ENCODE measurements around the gene PHOX2B.

The PHOX2B gene

DNA sequence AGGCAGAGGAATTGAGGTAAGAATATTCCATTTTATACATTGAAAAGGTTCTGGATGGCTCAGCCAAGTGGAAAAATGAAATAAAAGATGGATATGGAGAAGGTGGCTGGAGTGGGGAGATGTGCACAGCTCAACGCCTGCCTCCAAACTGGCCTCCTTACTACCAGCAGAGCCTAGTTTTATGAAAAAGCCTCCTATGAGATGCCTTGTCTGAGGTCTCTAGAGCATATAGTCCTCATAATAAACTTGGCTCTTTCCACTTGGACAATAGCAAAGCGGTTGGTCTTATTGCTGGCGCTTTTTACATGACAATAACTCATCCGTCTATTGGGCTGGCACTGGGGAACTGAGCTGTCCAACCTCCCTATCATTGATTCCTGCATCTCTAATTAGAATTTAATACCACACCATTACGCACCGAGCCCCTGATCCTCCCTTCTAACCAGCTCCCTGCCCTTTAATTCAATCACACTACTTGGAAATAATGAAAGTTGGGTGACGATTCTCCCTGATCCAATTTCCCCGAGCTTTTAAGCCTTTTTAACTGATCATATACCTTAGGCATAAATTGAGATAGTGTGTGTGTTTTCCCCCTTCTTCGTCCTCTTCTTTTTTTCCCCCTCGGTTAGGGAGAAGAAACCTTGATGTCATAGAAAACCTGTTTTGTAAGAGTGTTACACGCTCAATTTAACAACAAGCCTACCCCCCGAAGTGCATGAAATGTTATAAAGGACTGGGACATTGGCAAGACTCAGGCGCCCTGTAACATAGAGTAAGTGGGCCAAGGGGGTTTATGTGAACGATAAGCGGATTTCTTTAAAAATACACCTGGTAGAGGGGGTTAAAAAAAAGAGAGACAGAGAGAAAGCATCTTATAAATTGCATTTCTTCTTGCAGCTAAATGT lies at the start of gene PHOX2B:
TSS of gene PHOX2B (minus strand) at position 155 of the 905 bp plus-strand sequence. CDS start at position 40, 115 bp downstream.
- DNase-seq, result no peak
- TF ChIP-seq, protein P1, sequence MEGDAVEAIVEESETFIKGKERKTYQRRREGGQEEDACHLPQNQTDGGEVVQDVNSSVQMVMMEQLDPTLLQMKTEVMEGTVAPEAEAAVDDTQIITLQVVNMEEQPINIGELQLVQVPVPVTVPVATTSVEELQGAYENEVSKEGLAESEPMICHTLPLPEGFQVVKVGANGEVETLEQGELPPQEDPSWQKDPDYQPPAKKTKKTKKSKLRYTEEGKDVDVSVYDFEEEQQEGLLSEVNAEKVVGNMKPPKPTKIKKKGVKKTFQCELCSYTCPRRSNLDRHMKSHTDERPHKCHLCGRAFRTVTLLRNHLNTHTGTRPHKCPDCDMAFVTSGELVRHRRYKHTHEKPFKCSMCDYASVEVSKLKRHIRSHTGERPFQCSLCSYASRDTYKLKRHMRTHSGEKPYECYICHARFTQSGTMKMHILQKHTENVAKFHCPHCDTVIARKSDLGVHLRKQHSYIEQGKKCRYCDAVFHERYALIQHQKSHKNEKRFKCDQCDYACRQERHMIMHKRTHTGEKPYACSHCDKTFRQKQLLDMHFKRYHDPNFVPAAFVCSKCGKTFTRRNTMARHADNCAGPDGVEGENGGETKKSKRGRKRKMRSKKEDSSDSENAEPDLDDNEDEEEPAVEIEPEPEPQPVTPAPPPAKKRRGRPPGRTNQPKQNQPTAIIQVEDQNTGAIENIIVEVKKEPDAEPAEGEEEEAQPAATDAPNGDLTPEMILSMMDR (IDR thresholded peaks at IDR 0.05), result no peak
- H3K27ac Mint-ChIP-seq, result no peak within 1 kb of the TSS
- H3K9me3 Mint-ChIP-seq, result peaks cover 24% of the 10 kb centered on the region
- no peak within 1 kb of the TSS for H3K4me3 Mint-ChIP-seq
- H3K27me3 Mint-ChIP-seq (ENCODE audit: low read depth, poor library complexity), result peaks cover 100% of the 10 kb centered on the region
- peaks cover 9% of the 10 kb centered on the region for H3K36me3 Mint-ChIP-seq (ENCODE audit: low read depth)
- peaks cover 32% of the 10 kb centered on the region for H3K4me1 Mint-ChIP-seq

DNA sequence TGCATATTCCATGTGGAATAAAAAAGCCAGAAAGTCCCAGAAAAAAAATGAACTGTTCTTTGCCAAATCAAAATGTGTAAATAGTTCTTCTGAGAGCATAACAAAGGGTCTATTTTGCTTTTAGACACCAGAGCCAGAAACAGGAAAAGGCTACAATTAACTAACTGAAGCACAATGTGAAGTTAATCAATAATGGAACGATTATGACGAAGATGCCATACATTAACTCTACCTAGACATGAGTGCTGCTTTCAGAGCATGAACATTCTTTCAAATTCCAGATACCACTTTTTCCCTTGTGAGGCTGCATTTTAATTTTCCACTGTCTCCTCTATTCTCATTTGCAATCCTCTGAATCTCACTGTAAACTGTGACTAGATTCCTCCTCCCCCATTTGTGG lies 48.7 kb upstream of the PHOX2B start:
- H3K4me1 Mint-ChIP-seq, result peaks cover 7% of the 10 kb centered on the region
- peaks cover 70% of the 10 kb centered on the region for H3K27me3 Mint-ChIP-seq (ENCODE audit: low read depth, poor library complexity)
- no peaks in the 10 kb centered on the region for H3K9me3 Mint-ChIP-seq
- no peak overlapping the region for H3K27ac Mint-ChIP-seq
- TF ChIP-seq, protein P1 (IDR thresholded peaks at IDR 0.05), result no peak
- no peak overlapping the region for H3K4me3 Mint-ChIP-seq
- no peaks in the 10 kb centered on the region for H3K36me3 Mint-ChIP-seq (ENCODE audit: low read depth)
- no peak for DNase-seq

DNA sequence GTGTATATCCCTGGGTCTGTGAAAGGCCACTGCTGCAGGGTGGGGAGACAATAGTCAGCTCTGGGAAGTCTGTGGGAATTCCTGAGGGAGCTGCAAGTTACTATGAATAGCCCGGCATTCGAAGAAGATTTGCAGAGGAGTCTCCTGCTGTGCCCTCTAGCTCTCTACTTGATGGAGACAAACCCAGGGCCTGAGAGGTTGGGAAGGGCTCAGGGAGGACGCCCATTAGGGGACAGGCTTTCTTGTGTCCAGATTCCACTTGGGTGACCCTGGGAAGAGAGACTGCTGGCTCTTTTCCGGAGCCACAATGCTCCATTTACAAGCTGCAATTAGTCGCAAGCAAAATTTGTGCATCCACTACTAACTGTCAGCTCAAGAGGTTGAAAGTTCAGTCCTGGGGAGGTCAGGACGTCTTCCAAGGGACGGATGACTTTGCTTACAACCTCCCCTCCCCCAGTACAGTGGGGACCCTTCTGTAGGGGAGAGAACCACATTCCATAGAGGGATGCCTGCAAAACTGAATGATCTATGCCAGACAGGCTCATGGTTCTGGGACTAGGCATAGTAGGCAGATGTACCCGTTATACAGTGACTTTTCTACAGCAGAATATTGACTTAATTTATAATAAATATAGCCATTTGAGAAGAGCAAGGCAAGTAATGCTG lies 48.2 kb upstream of the PHOX2B start:
- Mint-ChIP-seq H3K4me1 (peaks cover 7% of the 10 kb centered on the region), H3K9me3 (no peaks in the 10 kb centered on the region), H3K27me3 (ENCODE audit: low read depth, poor library complexity) (peaks cover 74% of the 10 kb centered on the region), H3K36me3 (ENCODE audit: low read depth) (no peaks in the 10 kb centered on the region), H3K4me3 (no peak overlapping the region), H3K27ac (no peak overlapping the region)
- TF ChIP-seq, protein P1 (IDR thresholded peaks at IDR 0.05), result no peak
- peak; percentile 6 for DNase-seq

DNA sequence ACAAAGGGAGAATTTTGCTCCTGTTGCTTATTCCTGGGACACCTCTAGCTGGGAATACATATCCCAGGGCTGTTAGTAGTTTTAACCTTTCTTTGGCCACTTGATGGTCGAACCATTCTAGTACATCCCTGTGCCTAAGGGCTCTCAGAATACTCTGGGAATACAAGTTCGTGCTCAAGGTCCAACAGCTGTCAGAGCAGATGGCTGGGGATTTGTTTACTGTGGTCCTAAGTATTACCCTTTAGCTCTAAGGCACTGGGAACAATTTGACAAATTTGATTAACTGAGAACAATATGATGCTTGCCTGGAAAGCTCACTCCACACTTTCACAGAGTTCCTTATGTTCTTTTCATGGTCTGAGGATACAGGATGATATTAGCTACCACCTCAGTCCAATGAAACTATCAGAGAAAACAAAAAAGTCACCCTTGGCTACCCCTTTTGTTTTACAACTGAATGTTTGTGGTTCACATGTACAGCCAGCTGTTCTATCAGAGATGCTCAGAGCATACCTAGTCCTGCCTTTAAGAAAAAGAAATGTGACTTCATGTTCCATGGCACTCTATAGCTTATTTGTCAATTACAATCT lies 47.4 kb upstream of the PHOX2B start:
- DNase-seq, result no peak
- TF ChIP-seq, protein P1 (IDR thresholded peaks at IDR 0.05), result no peak
- Mint-ChIP-seq H3K9me3 (no peaks in the 10 kb centered on the region), H3K27ac (no peak overlapping the region), H3K4me1 (peaks cover 7% of the 10 kb centered on the region), H3K4me3 (no peak overlapping the region), H3K27me3 (ENCODE audit: low read depth, poor library complexity) (peaks cover 72% of the 10 kb centered on the region), H3K36me3 (ENCODE audit: low read depth) (no peaks in the 10 kb centered on the region)

DNA sequence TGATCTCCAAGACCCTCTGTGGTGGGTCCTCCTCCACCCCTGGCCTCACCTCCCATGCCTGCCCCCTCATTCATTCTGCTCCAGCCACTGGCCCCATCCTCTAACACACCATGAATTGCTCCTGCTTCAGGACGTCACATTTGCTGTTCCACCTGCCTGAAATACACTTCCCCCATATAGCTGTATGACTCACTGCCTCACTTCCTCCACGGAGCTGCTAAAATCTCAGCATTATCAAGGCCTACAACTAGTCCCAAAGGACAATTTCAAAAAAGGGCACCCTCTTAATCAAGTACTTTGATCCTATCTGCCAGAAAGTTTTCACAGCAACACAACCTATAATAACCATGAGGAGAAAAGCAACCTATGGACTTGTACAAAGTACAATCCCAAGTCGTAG lies 43.6 kb upstream of the PHOX2B start:
- Mint-ChIP-seq H3K27me3 (ENCODE audit: low read depth, poor library complexity) (peaks cover 64% of the 10 kb centered on the region), H3K4me3 (no peak overlapping the region), H3K4me1 (peaks cover 12% of the 10 kb centered on the region), H3K27ac (no peak overlapping the region), H3K9me3 (no peaks in the 10 kb centered on the region), H3K36me3 (ENCODE audit: low read depth) (no peaks in the 10 kb centered on the region)
- no peak for DNase-seq
- TF ChIP-seq, protein P1 (IDR thresholded peaks at IDR 0.05), result no peak

All from nephron progenitor cell (in vitro differentiated cells).